Measurements from ENCODE around the gene FILIP1.

FILIP1 gene

GRCh38 chr6:75337835-75338580, 155.6 kb downstream of the FILIP1 start:
- H3K4me3 ChIP-seq (replicated peaks in 1 of 2; ENCODE audit: low read depth in 2 of 2, low read length in 2 of 2) = no peak overlapping the region
- peak; percentile 15 to 60 for DNase-seq (ENCODE audit: low read depth in 2 of 2)
- TF ChIP-seq CTCF (IDR thresholded peaks at IDR 0.05; ENCODE audit: low read depth, low read length) = no peak

GRCh38 chr6:75334266-75335040, 159.1 kb downstream of the FILIP1 start:
- peak overlapping the region in 1 of 2 donors; percentile 3 for H3K4me3 ChIP-seq (replicated peaks in 1 of 2; ENCODE audit: low read depth in 2 of 2, low read length in 2 of 2)
- no peak for TF ChIP-seq CTCF (IDR thresholded peaks at IDR 0.05; ENCODE audit: low read depth, low read length)
- peak; percentile 94 to 96 for DNase-seq (ENCODE audit: low read depth in 2 of 2)

GRCh38 chr6:75333676-75334200, 159.9 kb downstream of the FILIP1 start:
- no peak overlapping the region for H3K4me3 ChIP-seq (replicated peaks in 1 of 2; ENCODE audit: low read depth in 2 of 2, low read length in 2 of 2)
- DNase-seq (ENCODE audit: low read depth in 2 of 2) = peak in 1 of 2 donors; percentile 52
- TF ChIP-seq CTCF (IDR thresholded peaks at IDR 0.05; ENCODE audit: low read depth, low read length) = no peak

GRCh38 chr6:75331151-75331550, 162.4 kb downstream of the FILIP1 start:
- H3K4me3 ChIP-seq (replicated peaks in 1 of 2; ENCODE audit: low read depth in 2 of 2, low read length in 2 of 2) = no peak overlapping the region
- DNase-seq (ENCODE audit: low read depth in 2 of 2) = peak; percentile 30 to 78
- no peak for TF ChIP-seq CTCF (IDR thresholded peaks at IDR 0.05; ENCODE audit: low read depth, low read length)

GRCh38 chr6:75329703-75330102, 163.9 kb downstream of the FILIP1 start:
- TF ChIP-seq CTCF (IDR thresholded peaks at IDR 0.05; ENCODE audit: low read depth, low read length) = no peak
- DNase-seq (ENCODE audit: low read depth in 2 of 2) = no peak

GRCh38 chr6:75327807-75328206, 165.8 kb downstream of the FILIP1 start:
- no peak for TF ChIP-seq CTCF (IDR thresholded peaks at IDR 0.05; ENCODE audit: low read depth, low read length)
- no peak for DNase-seq (ENCODE audit: low read depth in 2 of 2)
- no peak overlapping the region for H3K4me3 ChIP-seq (replicated peaks in 1 of 2; ENCODE audit: low read depth in 2 of 2, low read length in 2 of 2)

More at GRCh38 chr6:75329703-75330102, 163.9 kb downstream of the FILIP1 start:
- no peak overlapping the region for H3K4me3 ChIP-seq (replicated peaks in 1 of 2; ENCODE audit: low read depth in 2 of 2, low read length in 2 of 2)

Measured in cardiac fibroblast (primary cell).